Endodermal cell (in vitro differentiated cells): ENCODE data around the gene LONP2. TPM values are rescaled to one million over a fixed set of nuclear protein-coding genes. Genes with fewer than 3 reads are reported as not detected.
"Not testable (repeated sequence)": the region's sequence is repeated elsewhere in the genome, so short reads cannot be mapped to it uniquely, and the experiment has no call there.

Source experiments
- DNase-seq: peaks from one replicate; pipeline ENCODE4 v3.0.0-alpha.2; 2017
- H3K27ac ChIP-seq: 2 replicates; pipeline ENCODE4 v1.5.1; 2013; ENCODE audit warnings: mild to moderate bottlenecking, low read depth, low read length, moderate library complexity
- H3K27me3 ChIP-seq: 2 replicates; pipeline ENCODE4 v1.6.1; 2013; ENCODE audit warnings: mild to moderate bottlenecking, low read length, moderate library complexity; ENCODE audit not compliant: insufficient read depth, control insufficient read depth, poor library complexity, severe bottlenecking
- H3K36me3 ChIP-seq: 2 replicates; pipeline ENCODE4 v1.7.0; 2013; ENCODE audit warnings: mild to moderate bottlenecking, low read length, moderate library complexity; ENCODE audit not compliant: control insufficient read depth, insufficient read depth
- H3K4me1 ChIP-seq: one replicate; pipeline ENCODE4 v1.7.0; 2013; ENCODE audit warnings: low read length; ENCODE audit not compliant: control insufficient read depth, insufficient read depth
- H3K4me3 ChIP-seq: 2 replicates; pipeline ENCODE4 v1.5.1; 2013; ENCODE audit warnings: mild to moderate bottlenecking, low read length, moderate library complexity
- H3K9ac ChIP-seq: 2 replicates; pipeline ENCODE4 v1.6.1; 2013; ENCODE audit warnings: mild to moderate bottlenecking, low read length, moderate library complexity; ENCODE audit not compliant: poor library complexity, severe bottlenecking; ENCODE audit errors: extremely low read depth
- H3K9me3 ChIP-seq: 2 replicates; pipeline ENCODE4 v1.6.1; 2013; ENCODE audit warnings: mild to moderate bottlenecking, low read length, moderate library complexity; ENCODE audit not compliant: control insufficient read depth
- H3K27ac Mint-ChIP-seq: 2 replicates; pipeline ENCODE4 v1.8.0; 2020; ENCODE audit warnings: mixed read lengths
- H3K27me3 Mint-ChIP-seq: 2 replicates; pipeline ENCODE4 v1.8.0; 2021; ENCODE audit warnings: mild to moderate bottlenecking, mixed read lengths; ENCODE audit not compliant: insufficient read depth
- H3K36me3 Mint-ChIP-seq: 2 replicates; pipeline ENCODE4 v1.8.0; 2020; ENCODE audit warnings: low read depth, mixed read lengths
- H3K4me1 Mint-ChIP-seq: 2 replicates; pipeline ENCODE4 v1.8.0; 2020; ENCODE audit warnings: mixed read lengths
- H3K4me3 Mint-ChIP-seq: 2 replicates; pipeline ENCODE4 v1.8.0; 2020; ENCODE audit warnings: mild to moderate bottlenecking, moderate library complexity, mixed read lengths
- H3K9me3 Mint-ChIP-seq: 2 replicates; pipeline ENCODE4 v1.8.0; 2020; ENCODE audit warnings: mild to moderate bottlenecking, mixed read lengths
- CTCF ChIP-seq: fragments of 200-600 bp; sonication (generic); conservative IDR thresholded peaks from 2 replicates; pipeline ENCODE4 v1.5.0; 2021; ENCODE audit warnings: antibody characterized with exemption, mild to moderate bottlenecking
- WGBS, 2 experiments: methylation state at CpG; one replicate each; pipeline versions ENCODE4 v1.1.5 to v1.1.7; 2013; ENCODE audit warnings: missing lambda C conversion rate in 2 of 2, mixed read lengths in 1 of 2; ENCODE audit not compliant: insufficient coverage in 1 of 2, insufficient read length in 1 of 2; 5-methylcytosine and 5-hydroxymethylcytosine counted together
- total RNA-seq, 2 donors: library from RNA; stranded (reverse); fragmentation: NEBNext Ultra II Directional in 1 of 2; extraction: Animal tissue kit (Norgen Biotek cat#: 25700) in 1 of 2; gene quantifications; 2 replicates in 1 of 2; 3 replicates in 1 of 2; pipeline ENCODE4 v1.2.1, GENCODE V29; 2021

LONP2 gene
- total RNA-seq, 2 donors from 2014 or later, result 33.2 to 33.6 TPM

GRCh38 chr16:48374255-48374654, 130.2 kb downstream of the LONP2 start:
- no peak for DNase-seq
- WGBS, 2 experiments, result 67 to 94% methylated on average over 1 to 2 of the region's 2 CpGs
- H3K4me3 Mint-ChIP-seq, result no peak overlapping the region
- Histone ChIP-seq H3K27me3 (no peaks in the 10 kb centered on the region), H3K36me3 (no peaks in the 10 kb centered on the region), H3K9ac (no peak overlapping the region), H3K9me3 (no peaks in the 10 kb centered on the region), H3K4me3 (no peak overlapping the region), H3K27ac (no peak overlapping the region), H3K4me1 (peaks cover 6% of the 10 kb centered on the region)
- no peaks in the 10 kb centered on the region for H3K9me3 Mint-ChIP-seq
- H3K4me1 Mint-ChIP-seq, result peaks cover 11% of the 10 kb centered on the region
- no peak overlapping the region for H3K27ac Mint-ChIP-seq
- H3K27me3 Mint-ChIP-seq, result no peaks in the 10 kb centered on the region
- H3K36me3 Mint-ChIP-seq, result no peaks in the 10 kb centered on the region
- no peak for TF ChIP-seq CTCF

- not testable (repeated sequence) for H3K4me1 ChIP-seq, H3K4me3 ChIP-seq, DNase-seq, H3K36me3 ChIP-seq, H3K36me3 Mint-ChIP-seq, H3K27me3 ChIP-seq, H3K27me3 Mint-ChIP-seq, H3K9me3 ChIP-seq, H3K9ac ChIP-seq, H3K9me3 Mint-ChIP-seq, H3K27ac ChIP-seq, H3K4me3 Mint-ChIP-seq
- 92 to 96% methylated on average over 7 of the region's 7 CpGs for WGBS, 2 experiments
- peaks cover 23% of the 10 kb centered on the region for H3K4me1 Mint-ChIP-seq
- peak overlapping the region; percentile 56 for H3K27ac Mint-ChIP-seq
These were observed 133.2 kb downstream of the LONP2 start for GRCh38 chr16:48377301-48377700.

- no peak overlapping the region for H3K27ac Mint-ChIP-seq
- DNase-seq, result no peak
- TF ChIP-seq CTCF, result no peak
- Histone ChIP-seq H3K27ac (no peak overlapping the region), H3K9ac (no peak overlapping the region), H3K4me3 (no peak overlapping the region), H3K4me1 (peaks cover 3% of the 10 kb centered on the region), H3K9me3 (no peaks in the 10 kb centered on the region), H3K36me3 (no peaks in the 10 kb centered on the region), H3K27me3 (no peaks in the 10 kb centered on the region)
- no peak overlapping the region for H3K4me3 Mint-ChIP-seq
- 67 to 96% methylated on average over 1 to 5 of the region's 5 CpGs for WGBS, 2 experiments
- no peaks in the 10 kb centered on the region for H3K9me3 Mint-ChIP-seq
- no peaks in the 10 kb centered on the region for H3K27me3 Mint-ChIP-seq
- H3K36me3 Mint-ChIP-seq, result peaks cover 2% of the 10 kb centered on the region
- H3K4me1 Mint-ChIP-seq, result peaks cover 24% of the 10 kb centered on the region
These were observed 134.2 kb downstream of the LONP2 start for GRCh38 chr16:48378276-48378675.

GRCh38 chr16:48378836-48379235, 134.7 kb downstream of the LONP2 start:
- H3K4me3 ChIP-seq, result no peak overlapping the region
- no peak overlapping the region for H3K9ac ChIP-seq
- H3K9me3 Mint-ChIP-seq, result no peaks in the 10 kb centered on the region
- WGBS, 2 experiments, result 89 to 100% methylated on average over 1 of the region's 1 CpG
- no peak overlapping the region for H3K4me3 Mint-ChIP-seq
- peaks cover 30% of the 10 kb centered on the region for H3K4me1 Mint-ChIP-seq
- DNase-seq, result no peak
- H3K27me3 ChIP-seq, result no peaks in the 10 kb centered on the region
- no peaks in the 10 kb centered on the region for H3K4me1 ChIP-seq
- no peaks in the 10 kb centered on the region for H3K36me3 ChIP-seq
- no peak overlapping the region for H3K27ac ChIP-seq
- peaks cover 2% of the 10 kb centered on the region for H3K36me3 Mint-ChIP-seq
- peak overlapping the region; percentile 42 for H3K27ac Mint-ChIP-seq
- H3K27me3 Mint-ChIP-seq, result no peaks in the 10 kb centered on the region
- TF ChIP-seq CTCF, result no peak
- no peaks in the 10 kb centered on the region for H3K9me3 ChIP-seq
